ENCODE results near the gene UPF2. TPM values are rescaled to one million over a fixed set of nuclear protein-coding genes. Genes with fewer than 3 reads are reported as not detected.
A peak's percentile ranks its signal among the peaks of the same experiment; 100 is the strongest.

Gene UPF2
- total and polyA plus RNA-seq, 2 of the 4 experiments (the other 2 are of a cell fraction), result 9.2 to 14.3 TPM

- TF ChIP-seq CEBPB (IDR thresholded peaks at IDR 0.05; ENCODE audit: low read depth, low read length) (no peak), ELK1 (IDR thresholded peaks at IDR 0.05; ENCODE audit: borderline replicate concordance, low read depth, low read length) (no peak), POLR2A (IDR thresholded peaks at IDR 0.05; ENCODE audit: low read depth, low read length) (no peak)
Measured at GRCh38 chr10:11881030-11881476, 161.6 kb downstream of the UPF2 start (continued).

- Histone ChIP-seq H3K18ac (ENCODE audit: low read depth, low read length) (no peak overlapping the region), H3K4ac (ENCODE audit: low read depth, low read length) (peak overlapping the region; percentile 27; the same call in 1 of the 2 replicates), H3K79me1 (ENCODE audit: low read depth in 1 of 2, low read length in 2 of 2) (no peaks in the 10 kb centered on the region), H2BK120ac (ENCODE audit: low read depth, low read length) (no peak overlapping the region), H4K20me1 (ENCODE audit: insufficient read depth, low read length) (no peaks in the 10 kb centered on the region), H3K23ac (ENCODE audit: low read depth, low read length) (no peak overlapping the region), H3K56ac (ENCODE audit: extremely low read depth, insufficient read depth, low read length) (no peak overlapping the region), H3K9me1 (ENCODE audit: insufficient read depth, low read length) (peaks cover 23% of the 10 kb centered on the region), H2AFZ (replicated peaks; ENCODE audit: low read length, poor library complexity) (peak overlapping the region; percentile 71), H3K4me2 (ENCODE audit: low read depth, low read length) (no peak overlapping the region), H2BK20ac (ENCODE audit: low read depth, low read length) (no peak overlapping the region), H3K27ac (ENCODE audit: insufficient read depth, low read length) (no peak overlapping the region), H3K9ac (ENCODE audit: low read depth, low read length) (no peak overlapping the region), H4K91ac (ENCODE audit: insufficient read depth, low read depth, low read length) (no peak overlapping the region), H2AK5ac (ENCODE audit: low read depth, low read length) (no peak overlapping the region; the same call in 1 of the 2 replicates), H3K4me3 (ENCODE audit: insufficient read depth, low read depth, low read length) (no peak overlapping the region), H4K5ac (ENCODE audit: low read depth, low read length) (no peak overlapping the region), H2BK5ac (ENCODE audit: low read depth, low read length, poor library complexity, severe bottlenecking) (no peak overlapping the region), H3K9me3 (ENCODE audit: control insufficient read depth, insufficient read depth, low read length) (no peaks in the 10 kb centered on the region), H3K36me3 (ENCODE audit: control insufficient read depth, insufficient read depth, low read length) (no peaks in the 10 kb centered on the region), H3K4me1 (ENCODE audit: control insufficient read depth, insufficient read depth, low read length) (peaks cover 14% of the 10 kb centered on the region), H2BK15ac (ENCODE audit: low read depth, low read length) (no peak overlapping the region), H3K14ac (replicated peaks; ENCODE audit: low read depth, low read length) (peak overlapping the region; percentile 47), H4K8ac (ENCODE audit: low read depth in 2 of 2, low read length in 2 of 2) (no peak overlapping the region), H2AK9ac (replicated peaks; ENCODE audit: low read depth, low read length, poor library complexity) (no peak overlapping the region), H3K27me3 (ENCODE audit: control insufficient read depth, insufficient read depth, low read length) (no peaks in the 10 kb centered on the region)
- intact Hi-C loops (cut with micrococcal nuclease), result no loop called here
- in situ Hi-C loops (cut with MboI; ENCODE audit: low sequenced_read_pairs), result no loop called here
- ATAC-seq (ENCODE audit: low read depth) (no peak), DNase-seq (no peak)
- POLR2A ChIA-PET (ENCODE audit: unreplicated experiment), result no interaction called here
- TF ChIP-seq SMC3 (IDR thresholded peaks at IDR 0.05; ENCODE audit: low read depth, low read length) (no peak), NFE2L2 (IDR thresholded peaks at IDR 0.05; ENCODE audit: low read depth, low read length) (no peak), USF2 (IDR thresholded peaks at IDR 0.05; ENCODE audit: low read depth, low read length) (no peak), CTCF (conservative IDR thresholded peaks at IDR 0.05; ENCODE audit: low read depth, low read length) (no peak)
- dilution Hi-C loops (cut with HindIII; ENCODE audit: low sequenced_read_pairs, unreplicated experiment), result no loop called here
- CTCF ChIA-PET, result no interaction called here
- 88% methylated on average over 17 of the region's 32 CpGs; no CpG with 5 or more reads in 1 of the 2 experiments for WGBS, 2 experiments (ENCODE audit: extremely low coverage in 2 of 2, insufficient read length in 1 of 2)
- no TSS peak for BruUV-seq (replicated peaks)
Measured at GRCh38 chr10:11880151-11881029, 162.2 kb downstream of the UPF2 start.
